Retinal pigment epithelial cell (primary cell): ENCODE results near the gene NEGR1.

Source experiments
- DNase-seq: peaks from one replicate; pipeline ENCODE4 v3.0.0-alpha.2; 2010; ENCODE audit warnings: low read depth
- H3K4me3 ChIP-seq: 2 replicates; pipeline ENCODE4 v1.5.1; 2011; ENCODE audit warnings: mild to moderate bottlenecking, low read length, control low read depth, moderate library complexity
- TF ChIP-seq, protein P1 (sequence below): conservative IDR thresholded peaks from 2 replicates; pipeline ENCODE4 v1.5.1; 2011; ENCODE audit warnings: low read depth, low read length, control low read depth, inconsistent platforms

Gene NEGR1

GRCh38 chr1:71738910-71739309 lies 543.4 kb downstream of the NEGR1 start:
- TF ChIP-seq, protein P1, sequence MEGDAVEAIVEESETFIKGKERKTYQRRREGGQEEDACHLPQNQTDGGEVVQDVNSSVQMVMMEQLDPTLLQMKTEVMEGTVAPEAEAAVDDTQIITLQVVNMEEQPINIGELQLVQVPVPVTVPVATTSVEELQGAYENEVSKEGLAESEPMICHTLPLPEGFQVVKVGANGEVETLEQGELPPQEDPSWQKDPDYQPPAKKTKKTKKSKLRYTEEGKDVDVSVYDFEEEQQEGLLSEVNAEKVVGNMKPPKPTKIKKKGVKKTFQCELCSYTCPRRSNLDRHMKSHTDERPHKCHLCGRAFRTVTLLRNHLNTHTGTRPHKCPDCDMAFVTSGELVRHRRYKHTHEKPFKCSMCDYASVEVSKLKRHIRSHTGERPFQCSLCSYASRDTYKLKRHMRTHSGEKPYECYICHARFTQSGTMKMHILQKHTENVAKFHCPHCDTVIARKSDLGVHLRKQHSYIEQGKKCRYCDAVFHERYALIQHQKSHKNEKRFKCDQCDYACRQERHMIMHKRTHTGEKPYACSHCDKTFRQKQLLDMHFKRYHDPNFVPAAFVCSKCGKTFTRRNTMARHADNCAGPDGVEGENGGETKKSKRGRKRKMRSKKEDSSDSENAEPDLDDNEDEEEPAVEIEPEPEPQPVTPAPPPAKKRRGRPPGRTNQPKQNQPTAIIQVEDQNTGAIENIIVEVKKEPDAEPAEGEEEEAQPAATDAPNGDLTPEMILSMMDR = no peak
- DNase-seq = no peak
- H3K4me3 ChIP-seq = no peak overlapping the region

GRCh38 chr1:71738256-71738655 lies 544.1 kb downstream of the NEGR1 start:
- TF ChIP-seq, protein P1 = no peak
- DNase-seq = no peak
- H3K4me3 ChIP-seq = no peak overlapping the region

- no peak for DNase-seq
- TF ChIP-seq, protein P1 = no peak
- no peak overlapping the region for H3K4me3 ChIP-seq
Observed at GRCh38 chr1:71737768-71738167, 544.6 kb downstream of the NEGR1 start.

GRCh38 chr1:71733121-71733520 lies 549.2 kb downstream of the NEGR1 start:
- no peak for DNase-seq
- H3K4me3 ChIP-seq = no peak overlapping the region
- TF ChIP-seq, protein P1 = no peak

DNA sequence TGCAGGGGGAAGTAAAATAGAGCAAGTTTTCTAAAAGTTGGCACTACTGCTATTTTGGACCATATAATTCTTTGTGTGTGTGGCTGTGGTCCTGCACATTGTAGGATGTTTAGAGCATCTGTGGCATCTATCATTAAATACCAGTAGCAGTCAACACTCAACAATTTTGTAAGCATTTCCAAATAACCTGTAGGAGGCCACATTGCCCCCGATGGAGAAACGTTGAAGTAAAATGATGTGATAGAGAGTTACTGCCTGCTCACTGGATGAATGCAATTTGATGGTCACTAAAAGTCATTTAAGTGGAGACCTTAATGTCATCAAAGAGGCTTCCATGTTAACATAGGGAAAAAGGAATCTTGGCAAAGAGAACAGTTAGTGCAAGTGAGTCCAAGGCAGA lies 560.8 kb downstream of the NEGR1 start:
- no peak overlapping the region for H3K4me3 ChIP-seq
- TF ChIP-seq, protein P1 = no peak
- DNase-seq = no peak

DNA sequence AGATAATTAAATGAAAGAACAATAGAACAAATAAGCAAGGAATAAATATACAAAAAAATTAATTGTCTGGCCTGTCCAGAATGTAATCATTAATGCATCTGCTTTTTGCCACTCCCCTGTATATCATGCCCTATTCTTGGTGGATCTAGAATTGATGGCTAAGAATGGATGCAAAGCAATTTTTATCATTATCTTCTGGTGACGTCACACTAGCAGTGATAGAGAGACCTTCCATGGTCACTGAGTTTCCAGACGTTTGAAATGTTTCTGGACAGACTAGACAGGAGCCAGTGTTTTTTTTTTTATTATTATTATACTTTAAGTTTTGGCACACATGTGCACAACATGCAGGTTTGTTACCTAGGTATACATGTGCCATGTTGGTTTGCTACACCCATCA lies 563.0 kb downstream of the NEGR1 start:
- DNase-seq = no peak
- H3K4me3 ChIP-seq = no peak overlapping the region
- TF ChIP-seq, protein P1 = no peak

DNA sequence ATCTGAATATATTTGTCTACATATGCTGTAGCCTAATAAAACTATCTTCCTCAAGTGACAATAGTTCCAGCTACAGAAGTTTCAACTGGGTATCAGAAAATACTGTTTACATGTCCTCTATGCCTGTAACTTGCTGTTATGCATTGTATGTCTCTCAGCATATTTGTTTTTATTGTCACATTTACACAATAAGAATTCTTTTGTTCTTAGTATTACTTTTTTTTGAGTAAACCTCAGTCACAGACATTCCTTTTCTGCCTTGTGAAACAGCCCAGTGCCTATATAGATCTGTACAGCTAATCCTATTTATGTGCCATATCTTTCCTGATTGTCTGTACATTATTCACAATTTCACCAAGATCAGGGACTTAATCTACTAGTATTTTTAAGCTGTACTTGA lies 565.2 kb downstream of the NEGR1 start:
- DNase-seq = no peak
- no peak overlapping the region for H3K4me3 ChIP-seq
- TF ChIP-seq, protein P1 = no peak
